SK-N-SH treated with all-trans-retinoic acid at 6 μM for 48 hours (cell line): ENCODE data around the gene LPIN1.
A peak's percentile ranks its signal among the peaks of the same experiment; 100 is the strongest.

ENCODE experiments used
- ATAC-seq: fragments of 200-7000 bp; cut with Tn5 transposase; 3 replicates; pipeline ENCODE4 v1.9.1; 2020; ENCODE audit warnings: mild to moderate bottlenecking, moderate library complexity
- ARNTL ChIP-seq: fragments of 450-650 bp; formaldehyde crosslinking; IDR thresholded peaks from 2 replicates; pipeline ENCODE4 v1.5.0; 2020; ENCODE audit warnings: low read depth, mild to moderate bottlenecking, moderate library complexity, borderline replicate concordance
- BACH2 ChIP-seq: fragments of 250-450 bp; sonication (Bioruptor Pico); IDR thresholded peaks from 2 replicates; pipeline ENCODE4 v1.9.0; 2021; ENCODE audit warnings: mild to moderate bottlenecking, borderline replicate concordance
- CREB5 ChIP-seq: fragments of 250-450 bp; sonication (Bioruptor Pico); IDR thresholded peaks from 2 replicates; pipeline ENCODE4 v1.5.1; 2020; ENCODE audit warnings: low read depth, mild to moderate bottlenecking, moderate library complexity
- CSDC2 ChIP-seq: fragments of 250-450 bp; sonication (Bioruptor Pico); IDR thresholded peaks from 2 replicates; pipeline ENCODE4 v1.5.0; 2020; ENCODE audit warnings: mild to moderate bottlenecking, moderate library complexity
- CSRNP3 ChIP-seq: fragments of 250-450 bp; sonication (Bioruptor Pico); IDR thresholded peaks from 2 replicates; pipeline ENCODE4 v1.5.1; 2021; ENCODE audit warnings: mild to moderate bottlenecking, moderate library complexity
- ESRRG ChIP-seq: fragments of 250-450 bp; sonication (Bioruptor Pico); IDR thresholded peaks from 2 replicates; pipeline ENCODE4 v1.6.1; 2021; ENCODE audit warnings: mild to moderate bottlenecking
- GLIS3 ChIP-seq: fragments of 250-450 bp; sonication (Bioruptor Pico); IDR thresholded peaks from 2 replicates; pipeline ENCODE4 v1.5.0; 2020; ENCODE audit warnings: mild to moderate bottlenecking, moderate library complexity
- ISL1 ChIP-seq: fragments of 250-450 bp; sonication (Bioruptor Pico); IDR thresholded peaks from 2 replicates; pipeline ENCODE4 v2.1.2; 2022; ENCODE audit warnings: mild to moderate bottlenecking, moderate library complexity
- OSR1 ChIP-seq: fragments of 250-450 bp; sonication (Bioruptor Pico); IDR thresholded peaks from 2 replicates; pipeline ENCODE4 v1.8.0; 2022; ENCODE audit warnings: moderate library complexity, mild to moderate bottlenecking, inconsistent platforms
- PATZ1 ChIP-seq: fragments of 250-450 bp; sonication (Bioruptor Pico); IDR thresholded peaks from 2 replicates; pipeline ENCODE4 v1.8.0; 2020; ENCODE audit warnings: mild to moderate bottlenecking, moderate library complexity, borderline replicate concordance
- POU6F1 ChIP-seq: fragments of 250-450 bp; sonication (Bioruptor Pico); IDR thresholded peaks from 2 replicates; pipeline ENCODE4 v1.8.0; 2021; ENCODE audit warnings: low read depth, mild to moderate bottlenecking, moderate library complexity, borderline replicate concordance
- PPARA ChIP-seq: fragments of 250-450 bp; sonication (Bioruptor Pico); IDR thresholded peaks from 2 replicates; pipeline ENCODE4 v1.5.0; 2020; ENCODE audit warnings: mild to moderate bottlenecking, borderline replicate concordance
- RARB ChIP-seq: fragments of 250-450 bp; sonication (Bioruptor Pico); IDR thresholded peaks from 2 replicates; pipeline ENCODE4 v1.8.0; 2021; ENCODE audit warnings: mild to moderate bottlenecking, moderate library complexity
- SNAI2 ChIP-seq: fragments of 250-450 bp; sonication (Bioruptor Pico); IDR thresholded peaks from 2 replicates; pipeline ENCODE4 v1.5.0; 2020; ENCODE audit warnings: mild to moderate bottlenecking, moderate library complexity
- TCF4 ChIP-seq: fragments of 250-450 bp; sonication (Bioruptor Pico); IDR thresholded peaks from 2 replicates; pipeline ENCODE4 v1.8.0; 2021; ENCODE audit warnings: mild to moderate bottlenecking, moderate library complexity, borderline replicate concordance
- TOX ChIP-seq: fragments of 250-450 bp; sonication (Bioruptor Pico); IDR thresholded peaks from 2 replicates; pipeline ENCODE4 v1.8.0; 2021; ENCODE audit warnings: mild to moderate bottlenecking, moderate library complexity, borderline replicate concordance
- TSHZ2 ChIP-seq: fragments of 250-450 bp; sonication (Bioruptor Pico); IDR thresholded peaks from 2 replicates; pipeline ENCODE4 v1.5.0; 2020; ENCODE audit warnings: mild to moderate bottlenecking, moderate library complexity
- ZC3H10 ChIP-seq: fragments of 250-450 bp; sonication (Bioruptor Pico); IDR thresholded peaks from 2 replicates; pipeline ENCODE4 v1.5.1; 2021; ENCODE audit warnings: mild to moderate bottlenecking, moderate library complexity
- ZFP3 ChIP-seq: fragments of 250-450 bp; sonication (Bioruptor Pico); IDR thresholded peaks from 2 replicates; pipeline ENCODE4 v1.5.0; 2020; ENCODE audit warnings: mild to moderate bottlenecking, moderate library complexity
- ZFP30 ChIP-seq: fragments of 450-650 bp; formaldehyde crosslinking; IDR thresholded peaks from 2 replicates; pipeline ENCODE4 v1.5.0; 2022; ENCODE audit warnings: mild to moderate bottlenecking, moderate library complexity
- ZNF565 ChIP-seq: fragments of 450-650 bp; formaldehyde crosslinking; conservative IDR thresholded peaks from 2 replicates; pipeline ENCODE4 v1.5.0; 2020; ENCODE audit warnings: low read depth, mild to moderate bottlenecking, moderate library complexity
- ZNF70 ChIP-seq: fragments of 450-650 bp; formaldehyde crosslinking; IDR thresholded peaks from 2 replicates; pipeline ENCODE4 v1.5.0; 2020; ENCODE audit warnings: mild to moderate bottlenecking, moderate library complexity
- ZNF8 ChIP-seq: fragments of 450-650 bp; formaldehyde crosslinking; IDR thresholded peaks from 2 replicates; pipeline ENCODE4 v1.5.0; 2020; ENCODE audit warnings: mild to moderate bottlenecking, moderate library complexity

The LPIN1 gene

GRCh38 chr2:11827547-11827946 is 81.1 kb downstream of the LPIN1 start (continued):
- no peak for TF ChIP-seq ARNTL (CRISPR knock-in tag)
- no peak for TF ChIP-seq ZC3H10 (CRISPR knock-in tag)
- no peak for TF ChIP-seq CSDC2 (CRISPR knock-in tag)
- TF ChIP-seq ESRRG, result no peak
- no peak for TF ChIP-seq PPARA
- no peak for TF ChIP-seq SNAI2
- TF ChIP-seq CSRNP3 (CRISPR knock-in tag), result no peak
- no peak for TF ChIP-seq ZFP30 (CRISPR knock-in tag)
- no peak for TF ChIP-seq GLIS3 (CRISPR knock-in tag)
- no peak for TF ChIP-seq ZFP3 (CRISPR knock-in tag)
- no peak for TF ChIP-seq TOX (CRISPR knock-in tag)
- TF ChIP-seq OSR1 (CRISPR knock-in tag), result no peak
- no peak for TF ChIP-seq BACH2 (CRISPR knock-in tag)
- no peak for TF ChIP-seq ISL1 (CRISPR knock-in tag)

- TF ChIP-seq TOX (CRISPR knock-in tag), result no peak
- no peak for ATAC-seq
Measured at GRCh38 chr2:11828933-11829323, 82.5 kb downstream of the LPIN1 start.

GRCh38 chr2:11829324-11829946 is 83.0 kb downstream of the LPIN1 start:
- peak; percentile 56 for ATAC-seq
- TF ChIP-seq ZNF70 (CRISPR knock-in tag) (0 out of 2 replicates have a peak, but pooled peaks have one; percentile 34), ISL1 (CRISPR knock-in tag) (no peak), RARB (CRISPR knock-in tag) (no peak), BACH2 (CRISPR knock-in tag) (no peak), TOX (CRISPR knock-in tag) (no peak), SNAI2 (0 out of 2 replicates have a peak, but pooled peaks have one; percentile 23), ZNF565 (CRISPR knock-in tag) (no peak), ZNF8 (CRISPR knock-in tag) (no peak), CSDC2 (CRISPR knock-in tag) (no peak), ARNTL (CRISPR knock-in tag) (no peak)

GRCh38 chr2:11829947-11830707 is 83.7 kb downstream of the LPIN1 start:
- 0 out of 2 replicates have a peak, but pooled peaks have one; percentile 52 for TF ChIP-seq ZNF8 (CRISPR knock-in tag)
- TF ChIP-seq TSHZ2 (CRISPR knock-in tag), result peak; percentile 64; the same call in 1 of the 2 replicates
- peak; percentile 37 for TF ChIP-seq ZNF70 (CRISPR knock-in tag)
- TF ChIP-seq SNAI2, result no peak
- TF ChIP-seq PATZ1, result 0 out of 2 replicates have a peak, but pooled peaks have one; percentile 45
- peak; percentile 84 for TF ChIP-seq TCF4
- TF ChIP-seq CREB5 (CRISPR knock-in tag), result no peak
- 0 out of 2 replicates have a peak, but pooled peaks have one; percentile 23 for TF ChIP-seq CSRNP3 (CRISPR knock-in tag)
- no peak for TF ChIP-seq BACH2 (CRISPR knock-in tag)
- TF ChIP-seq ISL1 (CRISPR knock-in tag), result peak; percentile 69
- TF ChIP-seq ZFP3 (CRISPR knock-in tag), result 0 out of 2 replicates have a peak, but pooled peaks have one; percentile 12
- no peak for TF ChIP-seq CSDC2 (CRISPR knock-in tag)
- no peak for TF ChIP-seq TOX (CRISPR knock-in tag)
- TF ChIP-seq ZNF565 (CRISPR knock-in tag), result no peak
- peak; percentile 93; the same call in 1 of the 2 replicates for TF ChIP-seq POU6F1 (CRISPR knock-in tag)

More at GRCh38 chr2:11829947-11830707, 83.7 kb downstream of the LPIN1 start:
- peak; percentile 92 for ATAC-seq
